DLD1 (cell line): Measurements from ENCODE around the gene NBPF26.
"Not testable (repeated sequence)": the region's sequence is repeated elsewhere in the genome, so short reads cannot be mapped to it uniquely, and the experiment has no call there.

Experiments
- in situ Hi-C: cut with HindIII; loops from 2 replicates; pipeline ENCODE4 v1.10.0; 2017; ENCODE audit warnings: low sequenced_read_pairs

Gene NBPF26

GRCh38 chr1:120723715-120724402 is at the start of gene NBPF26:
Gene NBPF26 (plus strand): TSS chr1:120723945.
- in situ Hi-C loops: not testable (repeated sequence)

DNA sequence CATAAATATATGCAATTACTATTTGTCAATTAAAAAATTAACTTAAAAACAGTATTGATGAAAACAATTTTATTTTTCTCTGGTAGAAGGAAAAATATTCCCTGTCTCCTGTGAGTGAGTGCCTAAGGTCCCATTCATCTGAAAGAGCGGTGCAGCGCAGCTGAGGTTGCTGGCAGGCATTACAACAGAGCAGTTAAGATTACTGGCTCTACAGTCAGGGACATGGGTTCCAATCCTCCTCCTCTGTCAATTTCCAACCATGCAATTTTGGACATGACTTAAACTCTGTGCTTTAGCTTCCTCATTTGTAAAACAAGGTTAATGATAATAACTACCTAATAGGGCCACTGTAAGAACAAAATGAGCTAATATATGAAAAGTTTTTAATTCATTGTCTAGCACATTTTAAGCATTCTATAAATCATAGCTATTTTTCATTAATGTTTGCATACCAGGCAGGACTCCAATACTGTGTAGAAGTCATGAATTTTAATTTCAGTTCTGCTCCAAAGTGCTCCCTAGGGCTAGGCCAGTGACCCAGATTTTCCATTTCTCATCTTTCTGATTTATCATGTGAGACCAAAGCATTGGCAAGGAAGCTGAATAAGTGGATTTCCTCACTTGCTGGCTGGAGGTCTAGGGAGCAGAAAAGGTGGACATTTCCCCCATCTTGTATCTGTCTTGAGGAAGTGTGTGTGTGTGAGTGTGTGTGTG is 43.5 kb upstream of the NBPF26 start:
- in situ Hi-C loops: not testable (repeated sequence)

DNA sequence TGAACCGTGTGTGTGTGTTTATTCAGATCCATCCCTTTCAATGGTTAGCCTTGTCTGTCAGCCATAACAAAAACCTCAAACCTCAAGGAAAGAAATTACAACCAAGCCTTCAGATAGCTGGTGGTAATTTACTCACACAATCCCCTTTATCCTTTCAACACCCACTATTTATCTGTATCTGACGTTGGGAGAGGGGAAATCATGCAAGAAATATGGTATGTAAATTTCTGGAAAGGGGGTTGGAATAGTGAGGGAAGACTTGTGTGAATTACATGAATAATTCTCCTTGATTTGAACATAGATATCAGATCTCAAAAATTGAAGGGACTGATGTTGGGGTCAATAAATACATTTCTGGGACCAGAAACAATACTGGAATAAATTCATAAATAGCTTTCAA is 42.8 kb upstream of the NBPF26 start:
- in situ Hi-C loops: not testable (repeated sequence)

- in situ Hi-C loops: not testable (repeated sequence)
Measured at GRCh38 chr1:120684397-120684796, 39.3 kb upstream of the NBPF26 start.

DNA sequence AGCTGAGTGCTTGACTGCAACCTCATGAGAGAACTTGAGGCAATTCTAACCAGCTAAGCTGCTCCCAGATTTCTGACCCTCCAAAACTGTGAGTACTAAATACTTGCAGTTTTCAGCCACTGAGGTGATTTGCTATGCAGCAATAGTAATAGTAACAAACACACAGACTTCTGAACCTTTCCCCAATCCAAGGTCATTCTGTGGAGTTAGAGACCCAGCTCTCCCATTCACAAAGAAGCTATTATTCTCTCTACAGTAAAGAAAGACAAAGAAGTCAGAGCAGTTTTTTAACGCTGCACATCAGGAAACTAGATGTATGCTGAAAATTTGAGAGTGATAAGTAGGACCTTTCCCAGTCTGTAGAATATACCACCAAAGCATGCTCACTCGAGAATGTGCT is 38.1 kb upstream of the NBPF26 start:
- in situ Hi-C loops: not testable (repeated sequence)

DNA sequence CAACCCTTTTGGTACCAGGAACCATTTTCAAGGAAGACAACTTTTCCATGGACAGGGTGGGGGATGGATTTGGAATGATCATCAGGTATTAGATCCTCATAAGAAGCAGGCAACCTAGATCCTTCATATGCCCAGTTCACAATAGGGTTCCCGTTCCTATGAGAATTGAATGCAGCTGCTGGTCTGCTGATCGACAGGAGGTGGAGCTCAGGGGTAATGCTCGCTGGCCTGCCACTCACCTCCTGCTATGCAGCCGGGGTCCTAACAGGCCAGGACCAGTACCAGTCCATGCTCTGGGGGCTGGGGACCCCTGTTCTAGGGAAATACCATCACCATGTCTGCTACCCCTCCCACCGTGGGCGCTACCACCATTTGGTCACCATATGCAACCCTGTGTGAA is 36.5 kb upstream of the NBPF26 start:
- in situ Hi-C loops: not testable (repeated sequence)

DNA sequence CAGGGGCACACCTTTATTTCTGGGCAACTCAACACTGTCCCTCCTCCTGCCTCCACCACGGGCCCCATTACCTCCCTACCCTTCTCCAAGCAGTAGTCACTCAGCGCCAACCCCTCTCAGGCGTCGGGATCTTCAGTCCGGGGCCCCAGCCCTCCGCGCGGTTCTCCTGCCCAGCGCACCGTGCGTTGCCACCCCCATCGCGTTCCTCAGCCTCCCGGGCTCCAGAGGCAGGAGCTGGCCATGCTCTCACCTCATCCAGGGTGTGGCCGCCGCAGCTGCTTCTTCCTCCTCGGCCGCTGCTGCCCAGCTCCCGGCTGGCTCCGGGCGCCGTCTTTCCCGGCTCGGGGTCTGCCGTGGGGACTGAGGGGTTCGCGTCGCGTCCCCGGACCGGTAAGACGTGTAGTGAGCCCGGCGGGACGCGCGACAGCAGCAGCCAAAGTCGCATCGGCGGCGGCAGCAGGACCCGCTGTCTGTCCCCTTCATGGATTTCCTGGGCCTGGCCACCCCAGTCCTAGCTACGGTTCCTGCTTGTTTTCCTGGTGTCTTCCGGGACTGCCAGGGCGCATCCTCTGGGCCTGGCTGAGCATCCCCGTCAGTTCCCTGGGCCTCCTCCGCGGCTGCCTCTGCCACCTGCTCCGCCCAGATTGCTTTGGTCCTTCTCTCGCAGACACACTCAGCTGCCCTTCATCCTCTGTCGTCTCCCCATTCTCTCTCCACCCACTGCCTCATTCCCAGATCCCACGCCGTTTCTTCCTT is 22.8 kb upstream of the NBPF26 start:
- in situ Hi-C loops: not testable (repeated sequence)

GRCh38 chr1:120723358-120723714 is 409 bp upstream of the NBPF26 start:
- in situ Hi-C loops: not testable (repeated sequence)

- in situ Hi-C loops: not testable (repeated sequence)
Measured at GRCh38 chr1:120724507-120724906, 762 bp downstream of the NBPF26 start.

- in situ Hi-C loops: not testable (repeated sequence)
Measured at GRCh38 chr1:120728811-120729210, 5.1 kb downstream of the NBPF26 start.

DNA sequence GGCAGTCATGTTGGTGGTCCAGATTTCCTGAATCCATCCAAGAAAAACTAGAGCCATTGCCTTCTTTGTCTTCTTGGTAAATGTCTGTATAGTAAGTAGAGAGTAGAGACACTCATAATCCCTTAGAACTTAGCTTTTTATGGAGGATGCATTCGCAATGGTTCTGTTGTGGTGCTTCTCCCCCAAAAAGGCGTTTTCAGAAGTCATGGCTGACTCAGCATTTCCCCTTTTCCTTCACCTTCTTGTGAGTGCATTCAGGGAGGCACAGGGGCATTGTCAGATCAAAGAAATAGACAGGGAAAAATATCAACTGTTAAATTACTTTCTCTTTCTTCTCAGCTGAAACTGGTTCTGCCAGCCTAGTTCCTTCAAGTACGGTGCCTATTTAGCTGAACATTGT is 45.3 kb downstream of the NBPF26 start:
- in situ Hi-C loops: not testable (repeated sequence)

- in situ Hi-C loops: not testable (repeated sequence)
Measured at GRCh38 chr1:120805452-120805851, 81.7 kb downstream of the NBPF26 start.

- in situ Hi-C loops: not testable (repeated sequence)
Measured at GRCh38 chr1:120811822-120812221, 88.1 kb downstream of the NBPF26 start.

- in situ Hi-C loops: not testable (repeated sequence)
Measured at GRCh38 chr1:120825051-120825450, 101.3 kb downstream of the NBPF26 start.

DNA sequence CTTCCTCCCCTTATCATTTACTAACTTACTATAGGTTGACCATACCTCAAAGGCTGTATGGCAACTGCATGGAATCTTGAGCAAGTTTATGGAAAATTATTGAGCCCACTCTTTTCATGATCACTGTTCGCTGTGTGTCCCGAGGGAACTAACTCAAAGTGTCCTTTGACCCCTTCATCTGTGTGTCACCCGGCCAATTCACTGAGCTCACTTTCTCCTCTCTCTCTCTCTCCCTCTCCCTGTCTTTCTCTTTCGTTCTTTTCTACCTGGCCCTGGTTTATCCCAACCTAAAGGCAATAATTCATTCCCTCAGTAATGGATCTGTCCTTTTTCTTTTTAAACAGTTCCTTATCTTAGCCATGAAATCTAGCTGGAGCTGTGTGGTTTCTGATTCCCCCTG is 102.9 kb downstream of the NBPF26 start:
- in situ Hi-C loops: not testable (repeated sequence)

GRCh38 chr1:120844186-120844944 is 120.6 kb downstream of the NBPF26 start:
- in situ Hi-C loops: not testable (repeated sequence)

GRCh38 chr1:120844945-120845330 is 121.2 kb downstream of the NBPF26 start:
- in situ Hi-C loops: not testable (repeated sequence)

GRCh38 chr1:120849400-120850286 is 125.9 kb downstream of the NBPF26 start:
- in situ Hi-C loops: not testable (repeated sequence)

DNA sequence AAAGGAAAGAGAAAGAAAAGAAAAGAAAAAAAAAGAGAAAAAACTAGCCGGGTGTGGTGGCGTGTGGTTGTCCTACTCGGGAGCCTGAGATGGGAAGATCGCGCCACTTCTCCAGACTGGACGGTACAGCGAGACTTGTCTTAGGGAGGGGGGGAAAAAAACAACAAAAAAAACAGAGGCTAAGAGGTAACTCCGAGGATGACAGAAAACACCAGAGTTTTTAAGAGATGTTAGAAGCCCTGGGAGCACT is 126.5 kb downstream of the NBPF26 start:
- in situ Hi-C loops: not testable (repeated sequence)
